ENCODE measurements around the gene GPR84. TPM values are rescaled to one million over a fixed set of nuclear protein-coding genes. Genes with fewer than 3 reads are reported as not detected.

Gene GPR84
- total and polyA plus RNA-seq, 9 of the 15 experiments (the other 6 are each of a cell fraction or from before 2014, with no cell fraction given) = 0.07 to 0.18 (median 0.11) TPM; not detected in 5

GRCh38 chr12:54368025-54368708 is 3.9 kb upstream of the GPR84 start (continued):
- no peak for TF ChIP-seq ZNF77 (CRISPR knock-in tag; IDR thresholded peaks at IDR 0.05)
- TF ChIP-seq PTRF (tag; IDR thresholded peaks at IDR 0.05) = peak; percentile 37; the same call in 1 of the 2 replicates

GRCh38 chr12:54363618-54364017 is 668 bp downstream of the GPR84 start:
- Histone ChIP-seq H3K27me3 (ENCODE audit: control insufficient read depth in 2 of 2, insufficient read depth in 2 of 2, low read length in 2 of 2) (no peaks in the 10 kb centered on the region), H2AFZ (ENCODE audit: low read depth, low read length) (no peak overlapping the region), H3K4me3 (no peak overlapping the region), H3K4me2 (ENCODE audit: insufficient read depth, low read length) (no peak overlapping the region), H3K9me1 (ENCODE audit: control insufficient read depth, insufficient read depth, low read length) (no peaks in the 10 kb centered on the region), H3K36me3 (ENCODE audit: control insufficient read depth, insufficient read depth, low read length) (no peaks in the 10 kb centered on the region; the same call in 2 of the 3 replicates), H3K9me3 (replicated peaks; ENCODE audit: control insufficient read depth, insufficient read depth, low read depth, low read length) (no peaks in the 10 kb centered on the region), H3K79me2 (ENCODE audit: control insufficient read depth, insufficient read depth, low read length) (peaks cover 18% of the 10 kb centered on the region; the same call in 2 of the 3 replicates), H3K27ac (ENCODE audit: extremely low read depth, low read depth, low read length) (no peak overlapping the region), H4K20me1 (replicated peaks; ENCODE audit: control insufficient read depth, insufficient read depth, low read length) (no peaks in the 10 kb centered on the region), H3K4me1 (replicated peaks in 1 of 2; ENCODE audit: control insufficient read depth in 2 of 2, insufficient read depth in 2 of 2, low read length in 2 of 2) (peaks cover 21 to 33% of the 10 kb centered on the region in 2 experiments), H3K9ac (ENCODE audit: insufficient read depth in 1 of 2, low read depth in 2 of 2, low read length in 2 of 2) (peak overlapping the region in 1 of 2 experiments; percentile 59; a peak in 2 of 4 replicates)
- TF ChIP-seq HIVEP1 (CRISPR knock-in tag; IDR thresholded peaks at IDR 0.05) = no peak
- TF ChIP-seq NFRKB (IDR thresholded peaks at IDR 0.05; ENCODE audit: low read depth) = no peak
- no peak for FAIRE-seq
- POLR2A ChIA-PET = interaction anchor here (0.7 kb wide), 1 partner anchor 26 kb away, joined by 3 read pairs; no protein-coding TSS in a partner anchor
- in situ Hi-C loops (cut with MboI) = loop anchor here (10.0 kb wide), 2 partner anchors 69 to 379 kb away; partner anchors contain the start of gene HOXC10
- intact Hi-C loops (cut with micrococcal nuclease) = loop anchor here (5.0 to 10.0 kb wide), 2 partner anchors 36 to 379 kb away; partner anchors contain the start of genes COPZ1 and HOXC10
- ATAC-seq = no peak
- 50% methylated on average over 6 of the region's 6 CpGs for WGBS (ENCODE audit: insufficient coverage, low coverage, missing lambda C conversion rate)
- CTCF ChIA-PET (ENCODE audit: low intra/inter-chr PET ratio) = no interaction called here
- DNase-seq (ENCODE audit: extremely low read depth in 1 of 4, low spot score in 3 of 4) = no peak
- BruUV-seq (replicated peaks) = no TSS peak

Data from K562 (cell line).